ENCODE results near the gene MRPL14.

GRCh38 chr6:44068607-44069296, 58.5 kb downstream of the MRPL14 start:
- TF ChIP-seq CTCF (conservative IDR thresholded peaks at IDR 0.05; ENCODE audit: low read length) = no peak
- TF ChIP-seq EZH2phosphoT487 (IDR thresholded peaks at IDR 0.05; ENCODE audit: borderline replicate concordance) = no peak
